Stimulated activated CD4-positive, alpha-beta T cell treated with anti-CD3 and anti-CD28 coated beads, Interleukin-15, amount 100 ng/mL, for 1 hour (primary cell): ENCODE measurements around the gene PIGC.
"Not testable (repeated sequence)": the region's sequence is repeated elsewhere in the genome, so short reads cannot be mapped to it uniquely, and the experiment has no call there.

Source experiments
- DNase-seq, 2 donors: peaks; one replicate each; pipeline ENCODE4 v3.0.0-alpha.2; 2020; ENCODE audit warnings: low read depth in 1 of 2, low spot score in 1 of 2

PIGC gene

GRCh38 chr1:172467446-172467845, 23.6 kb upstream of the PIGC start:
- DNase-seq: no peak

- no peak for DNase-seq
These were observed 23.0 kb upstream of the PIGC start for GRCh38 chr1:172466795-172467407.

- DNase-seq: no peak
These were observed 21.7 kb upstream of the PIGC start for GRCh38 chr1:172465617-172466016.

DNA sequence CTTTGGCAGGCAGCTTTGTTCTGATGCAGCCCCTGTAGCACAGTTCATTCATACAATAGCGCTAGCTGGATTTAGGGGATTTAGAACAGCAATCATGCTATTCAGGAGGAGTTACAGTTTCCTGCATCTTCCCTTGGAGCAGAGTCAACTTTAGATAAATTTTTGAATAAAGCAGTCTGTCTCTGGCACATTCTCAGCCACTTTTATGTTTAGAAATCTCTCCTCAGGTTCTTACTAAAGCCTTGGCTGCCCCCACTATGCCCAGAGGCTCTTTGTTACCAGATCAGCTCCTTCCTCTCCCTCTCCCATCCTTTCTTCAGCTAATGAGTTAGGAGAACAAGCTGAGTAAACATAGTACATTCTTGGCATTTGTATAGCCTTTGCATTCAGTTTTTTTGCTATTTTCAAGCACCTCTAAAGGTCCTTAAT, 17.0 kb upstream of the PIGC start:
- no peak for DNase-seq

- no peak for DNase-seq
These were observed 16.3 kb upstream of the PIGC start for GRCh38 chr1:172460177-172460576.

DNA sequence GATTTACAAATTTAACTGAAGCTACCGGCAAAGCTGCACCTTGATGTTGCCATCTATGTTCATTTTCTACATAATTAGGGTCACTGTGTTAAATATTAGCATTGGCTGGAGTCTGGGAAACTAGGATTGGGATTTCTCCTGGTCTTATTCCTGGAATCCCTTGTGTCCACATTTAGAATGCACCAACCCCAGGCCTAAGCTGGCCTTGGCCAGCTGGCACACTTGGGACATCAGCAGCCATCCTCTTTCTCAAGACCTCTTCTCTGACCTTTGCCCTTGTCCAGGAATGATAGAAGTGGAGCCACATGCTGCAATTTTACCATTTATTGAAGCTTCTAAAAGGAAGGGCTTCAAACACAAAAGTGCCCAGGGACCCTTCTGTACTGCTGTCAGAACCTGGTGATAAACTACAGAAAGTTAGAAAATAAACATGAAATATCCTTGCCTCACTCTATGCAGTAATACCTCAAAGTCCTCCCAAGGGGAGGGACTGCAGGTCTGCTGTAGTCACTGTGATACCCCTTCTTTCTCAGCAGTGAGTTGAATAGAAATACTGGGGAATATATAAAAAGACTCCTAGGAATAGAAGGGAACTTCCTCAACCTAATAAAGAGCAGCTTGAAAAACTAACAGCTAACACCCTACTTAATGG, 13.7 kb upstream of the PIGC start:
- DNase-seq: no peak

DNA sequence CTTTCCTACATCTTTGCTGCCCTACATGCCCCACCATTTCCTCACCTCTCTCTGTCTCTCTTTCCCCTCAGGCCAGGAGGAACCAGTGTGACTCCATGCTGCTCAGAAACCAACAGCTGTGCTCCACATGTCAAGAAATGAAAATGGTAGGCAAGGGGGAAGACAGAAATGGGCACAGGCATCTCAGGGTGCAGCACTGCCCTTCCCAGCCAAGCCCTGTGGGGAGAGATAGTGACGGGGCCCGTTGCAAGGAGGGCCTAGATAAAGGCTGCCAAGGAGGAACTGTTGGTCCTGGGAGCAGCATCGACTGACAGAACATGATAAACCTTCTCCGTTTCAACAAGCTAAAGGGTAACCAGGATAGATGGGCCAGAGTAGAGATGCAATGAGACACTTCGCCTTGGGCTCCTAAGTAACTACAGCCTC, 12.5 kb upstream of the PIGC start:
- no peak for DNase-seq

- no peak for DNase-seq
These were observed 11.6 kb upstream of the PIGC start for GRCh38 chr1:172455451-172455850.

- DNase-seq: no peak
These were observed 9.7 kb upstream of the PIGC start for GRCh38 chr1:172453607-172454006.

DNA sequence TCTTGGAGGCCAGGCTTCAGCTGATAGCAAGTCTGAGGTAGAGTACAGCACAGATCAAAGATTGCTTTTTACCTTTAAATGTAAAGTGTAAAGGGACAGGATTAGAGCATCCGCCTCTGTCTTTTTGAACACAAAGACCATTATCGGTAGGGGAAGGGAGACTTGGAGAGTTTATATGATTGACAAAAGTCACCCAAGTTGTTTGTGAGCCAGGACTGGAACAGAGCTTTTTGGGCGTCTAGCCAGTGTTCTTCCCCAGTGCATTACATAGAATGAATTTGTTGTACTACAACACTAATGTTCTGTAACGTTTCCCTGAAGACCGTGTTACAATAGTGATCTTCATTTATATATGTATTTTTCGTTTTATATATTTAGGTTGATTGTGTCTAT, 9.3 kb upstream of the PIGC start:
- no peak for DNase-seq

GRCh38 chr1:172452536-172453152, 8.8 kb upstream of the PIGC start:
- no peak for DNase-seq

- DNase-seq: no peak
These were observed 7.2 kb upstream of the PIGC start for GRCh38 chr1:172451002-172451443.

GRCh38 chr1:172450524-172450885, 6.6 kb upstream of the PIGC start:
- no peak for DNase-seq

DNA sequence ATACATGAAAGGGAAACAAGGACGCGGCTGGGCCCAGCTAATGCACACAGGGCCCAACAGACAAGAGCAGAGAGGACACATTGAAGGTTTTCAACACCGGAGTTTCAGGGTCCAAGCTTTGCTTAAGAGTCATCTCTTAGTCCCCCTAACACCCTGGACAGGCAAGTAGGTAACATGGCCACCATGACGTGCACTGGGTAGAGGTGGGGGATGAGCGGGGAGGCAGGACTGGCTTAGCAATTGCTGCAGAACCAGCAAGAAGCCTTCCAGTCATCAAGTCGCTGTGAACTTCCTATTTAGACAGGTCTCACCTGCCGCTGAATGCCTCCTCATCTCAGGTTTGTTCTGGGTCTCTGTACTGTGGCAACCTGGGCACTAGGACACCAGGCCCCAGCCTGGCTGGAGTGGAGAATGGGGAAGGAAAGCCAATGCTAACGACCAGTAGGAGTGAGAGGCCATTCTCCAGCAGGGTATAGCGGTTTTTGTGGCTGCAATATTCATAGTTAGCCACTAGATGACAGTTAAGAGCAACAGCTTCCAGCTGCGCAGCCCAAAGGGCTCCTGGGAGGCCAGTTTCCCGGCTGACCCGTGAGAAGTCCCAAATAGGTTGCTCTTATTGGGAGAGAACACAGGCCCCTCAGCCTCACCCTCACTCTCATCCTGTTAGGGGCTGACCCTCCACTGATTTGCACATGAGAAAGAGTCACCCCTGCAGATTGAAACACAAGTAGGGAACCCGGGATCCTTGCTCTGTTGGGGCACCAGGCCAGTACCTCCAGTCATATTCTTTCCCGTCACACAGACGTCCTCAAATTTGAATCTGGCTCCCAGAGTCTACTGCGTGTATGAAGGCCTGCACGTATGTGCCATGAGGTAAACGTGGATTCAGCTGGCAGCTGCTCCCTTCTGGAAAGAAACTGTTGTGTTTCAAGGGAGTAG, 6.0 kb upstream of the PIGC start:
- no peak for DNase-seq

DNA sequence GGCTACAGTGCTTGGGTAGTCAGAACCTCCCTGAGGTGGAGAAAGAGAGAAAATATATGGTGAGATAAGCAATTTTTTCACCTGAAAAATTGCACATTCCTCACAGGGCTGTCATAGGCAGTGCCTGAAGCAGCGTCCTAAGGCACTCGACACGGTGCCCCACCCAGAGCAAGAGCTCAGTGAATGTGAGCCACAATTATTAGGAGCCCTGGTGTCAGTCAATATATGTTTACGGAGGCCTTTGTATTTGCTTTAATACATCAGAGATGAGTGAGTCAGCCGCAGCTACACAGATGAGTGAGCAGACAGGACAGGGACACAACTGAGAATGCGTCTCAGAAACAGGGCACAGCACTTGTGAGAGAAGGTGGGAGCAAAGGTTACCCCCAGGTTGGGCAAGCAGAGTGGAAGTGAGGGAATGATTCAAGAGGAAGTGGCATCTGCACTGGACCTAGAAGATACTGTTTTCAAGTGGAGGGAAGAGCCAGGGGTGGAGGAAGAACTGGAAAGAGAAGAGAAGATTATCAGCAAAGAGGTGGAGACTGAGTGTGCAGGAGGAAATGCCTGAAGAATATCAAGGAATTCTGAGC, 5.2 kb upstream of the PIGC start:
- DNase-seq: no peak

- no peak for DNase-seq
These were observed 3.8 kb upstream of the PIGC start for GRCh38 chr1:172447641-172448040.

GRCh38 chr1:172446547-172446946, 2.7 kb upstream of the PIGC start:
- DNase-seq: no peak

GRCh38 chr1:172442843-172443565, 865 bp downstream of the PIGC start:
- no peak for DNase-seq

DNA sequence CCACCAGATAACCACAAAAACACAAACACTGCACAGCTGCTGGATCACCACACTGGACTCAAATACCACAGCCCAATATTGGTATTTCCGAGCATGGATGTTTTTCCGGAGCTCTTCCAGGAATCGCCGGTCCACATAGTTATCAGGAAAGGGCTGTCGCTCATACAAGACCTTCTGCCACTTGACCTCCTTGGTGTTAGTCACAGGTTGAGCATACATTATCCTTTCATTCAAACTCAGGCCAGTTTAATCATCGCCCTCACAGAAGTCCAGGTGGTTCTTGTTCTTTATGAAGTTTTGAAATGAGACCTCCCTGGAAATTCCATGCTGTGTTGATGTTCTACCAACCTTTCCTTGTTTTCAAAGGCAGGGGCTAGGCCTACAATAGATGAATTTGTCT, 1.5 kb downstream of the PIGC start:
- DNase-seq: no peak

- not testable (repeated sequence) for DNase-seq
These were observed 6.7 kb downstream of the PIGC start for GRCh38 chr1:172437183-172437582.
